ENCODE data around the gene PIANP. TPM values are rescaled to one million over a fixed set of nuclear protein-coding genes. Genes with fewer than 3 reads are reported as not detected.

PIANP gene
- total and polyA plus RNA-seq, 10 of the 15 experiments (the other 5 are each of a cell fraction or from before 2014, with no cell fraction given) = 0.08 to 0.12 (median 0.08) TPM; not detected in 7

DNA sequence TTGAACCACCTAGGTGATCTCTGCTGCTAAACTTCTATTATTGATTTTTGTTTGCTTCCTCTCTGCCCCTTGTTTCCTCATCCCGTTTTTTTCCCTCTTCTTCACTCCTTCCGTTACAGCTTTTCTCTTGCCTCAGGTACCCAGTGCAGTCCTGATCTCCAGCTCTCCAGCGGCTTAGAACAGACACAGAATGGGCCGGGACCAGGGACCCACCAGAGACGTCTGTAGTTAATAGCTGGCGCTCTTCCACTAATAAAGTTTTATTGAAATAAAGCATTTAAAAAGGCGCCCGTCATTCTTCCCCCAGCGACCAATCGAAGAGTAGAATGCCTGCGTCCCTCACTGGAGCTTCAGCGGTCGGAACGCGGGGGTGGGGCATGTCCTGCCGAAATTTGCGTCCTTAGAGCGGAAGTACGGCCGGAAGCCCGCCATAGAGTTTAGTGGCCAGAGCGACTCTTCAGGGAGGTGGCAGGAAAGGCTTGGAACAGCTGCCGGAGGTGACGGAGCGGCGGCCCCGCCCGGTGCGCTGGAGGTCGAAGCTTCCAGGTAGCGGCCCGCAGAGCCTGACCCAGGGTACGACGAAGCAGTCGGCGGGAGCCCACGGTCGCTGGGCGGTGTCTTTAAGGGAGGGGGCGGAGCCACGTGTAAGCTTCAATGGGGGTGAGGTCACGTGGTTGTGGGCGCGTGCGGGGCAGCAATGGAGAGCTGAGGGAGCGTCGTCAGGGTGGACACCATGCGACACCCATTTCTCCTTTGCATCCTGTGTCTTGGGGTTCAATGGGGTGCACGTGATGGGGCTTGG, 23.2 kb upstream of the PIANP start, which contains the start of gene COPS7A (continued):
- TF ChIP-seq ZNF687 (IDR thresholded peaks at IDR 0.05) (peak; percentile 79), ZZZ3 (IDR thresholded peaks at IDR 0.05; ENCODE audit: control insufficient read depth, insufficient read length, low read depth) (no peak), TCF3 (IDR thresholded peaks at IDR 0.05; ENCODE audit: borderline replicate concordance, insufficient read depth, low read depth, low read length) (peak; percentile 79), SIN3A (IDR thresholded peaks at IDR 0.05; ENCODE audit: low read depth, low read length) (peak; percentile 92), MTA3 (IDR thresholded peaks at IDR 0.05; ENCODE audit: borderline replicate concordance, low read length) (no peak), STAT3 (IDR thresholded peaks at IDR 0.05; ENCODE audit: low read depth, low read length) (no peak)
